ENCODE data around the gene OPN4.

- TF ChIP-seq, protein P1, sequence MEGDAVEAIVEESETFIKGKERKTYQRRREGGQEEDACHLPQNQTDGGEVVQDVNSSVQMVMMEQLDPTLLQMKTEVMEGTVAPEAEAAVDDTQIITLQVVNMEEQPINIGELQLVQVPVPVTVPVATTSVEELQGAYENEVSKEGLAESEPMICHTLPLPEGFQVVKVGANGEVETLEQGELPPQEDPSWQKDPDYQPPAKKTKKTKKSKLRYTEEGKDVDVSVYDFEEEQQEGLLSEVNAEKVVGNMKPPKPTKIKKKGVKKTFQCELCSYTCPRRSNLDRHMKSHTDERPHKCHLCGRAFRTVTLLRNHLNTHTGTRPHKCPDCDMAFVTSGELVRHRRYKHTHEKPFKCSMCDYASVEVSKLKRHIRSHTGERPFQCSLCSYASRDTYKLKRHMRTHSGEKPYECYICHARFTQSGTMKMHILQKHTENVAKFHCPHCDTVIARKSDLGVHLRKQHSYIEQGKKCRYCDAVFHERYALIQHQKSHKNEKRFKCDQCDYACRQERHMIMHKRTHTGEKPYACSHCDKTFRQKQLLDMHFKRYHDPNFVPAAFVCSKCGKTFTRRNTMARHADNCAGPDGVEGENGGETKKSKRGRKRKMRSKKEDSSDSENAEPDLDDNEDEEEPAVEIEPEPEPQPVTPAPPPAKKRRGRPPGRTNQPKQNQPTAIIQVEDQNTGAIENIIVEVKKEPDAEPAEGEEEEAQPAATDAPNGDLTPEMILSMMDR (conservative IDR thresholded peaks at IDR 0.05; ENCODE audit: low read length) = no peak
- no peak for TF ChIP-seq EZH2phosphoT487 (IDR thresholded peaks at IDR 0.05; ENCODE audit: borderline replicate concordance, low read depth, low read length)
Observed at GRCh38 chr10:86673216-86673826, 19.0 kb downstream of the OPN4 start.

All from OCI-LY7 (cell line).